Activated naive CD4-positive, alpha-beta T cell treated with anti-CD3 and anti-CD28 coated beads, Interleukin-2, amount 50 U/mL, for 24 hours (primary cell): ENCODE results near the gene SYT13.
"Not testable (repeated sequence)": the region's sequence is repeated elsewhere in the genome, so short reads cannot be mapped to it uniquely, and the experiment has no call there.

Experiments used
- H3K27ac Mint-ChIP-seq: one replicate; pipeline ENCODE4 v1.8.0; 2021; ENCODE audit warnings: mild to moderate bottlenecking, mixed read lengths
- H3K27me3 Mint-ChIP-seq: one replicate; pipeline ENCODE4 v1.8.0; 2021; ENCODE audit warnings: mixed read lengths
- H3K36me3 Mint-ChIP-seq: one replicate; pipeline ENCODE4 v1.8.0; 2021; ENCODE audit warnings: mixed read lengths
- H3K4me1 Mint-ChIP-seq: one replicate; pipeline ENCODE4 v1.8.0; 2021; ENCODE audit warnings: mixed read lengths
- H3K4me3 Mint-ChIP-seq: one replicate; pipeline ENCODE4 v1.8.0; 2021; ENCODE audit warnings: mild to moderate bottlenecking, mixed read lengths
- H3K9me3 Mint-ChIP-seq: one replicate; pipeline ENCODE4 v1.8.0; 2021; ENCODE audit warnings: mixed read lengths

The SYT13 gene

DNA sequence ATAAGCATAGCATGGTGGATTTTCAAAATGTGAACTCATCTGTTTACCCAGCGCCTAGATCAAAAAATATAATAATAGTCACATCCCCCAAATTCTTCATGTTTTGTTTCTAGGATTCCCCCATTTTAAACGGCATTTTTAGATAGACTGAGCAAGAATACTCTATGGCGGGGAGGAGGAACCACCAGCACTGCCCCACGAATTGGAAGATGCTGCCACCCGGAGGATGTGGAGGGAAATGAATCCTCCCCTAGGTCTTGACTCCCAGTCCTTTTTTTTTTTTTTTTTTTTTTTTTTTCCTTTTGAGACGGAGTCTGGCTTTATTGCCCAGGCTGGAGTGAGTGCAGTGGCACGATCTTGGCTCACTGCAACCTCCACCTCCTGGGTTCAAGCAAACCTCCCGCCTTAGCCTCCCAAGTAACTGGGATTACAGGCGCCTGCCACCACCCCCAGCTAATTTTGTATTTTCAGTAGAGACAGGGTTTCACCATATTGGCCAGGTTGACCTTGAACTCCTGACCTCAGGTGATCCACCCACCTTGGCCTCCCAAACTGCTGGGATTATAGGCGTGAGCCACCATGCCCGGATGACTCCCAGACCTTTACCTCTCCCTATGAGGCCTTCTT is 7.5 kb upstream of the SYT13 start:
- not testable (repeated sequence) for H3K4me1 Mint-ChIP-seq, H3K9me3 Mint-ChIP-seq, H3K27ac Mint-ChIP-seq, H3K4me3 Mint-ChIP-seq, H3K36me3 Mint-ChIP-seq
- peaks cover 35% of the 10 kb centered on the region for H3K27me3 Mint-ChIP-seq

GRCh38 chr11:45290586-45290985 is 4.4 kb upstream of the SYT13 start:
- no peak overlapping the region for H3K27ac Mint-ChIP-seq
- no peak overlapping the region for H3K4me3 Mint-ChIP-seq
- peaks cover 2% of the 10 kb centered on the region for H3K36me3 Mint-ChIP-seq
- H3K27me3 Mint-ChIP-seq, result peaks cover 49% of the 10 kb centered on the region
- H3K4me1 Mint-ChIP-seq, result peaks cover 4% of the 10 kb centered on the region
- H3K9me3 Mint-ChIP-seq, result no peaks in the 10 kb centered on the region

GRCh38 chr11:45289369-45289768 is 3.2 kb upstream of the SYT13 start:
- Mint-ChIP-seq H3K4me1 (peaks cover 4% of the 10 kb centered on the region), H3K4me3 (no peak overlapping the region), H3K36me3 (peaks cover 2% of the 10 kb centered on the region), H3K27ac (no peak overlapping the region), H3K27me3 (peaks cover 53% of the 10 kb centered on the region), H3K9me3 (no peaks in the 10 kb centered on the region)

GRCh38 chr11:45288339-45288738 is 2.2 kb upstream of the SYT13 start:
- Mint-ChIP-seq H3K36me3 (no peaks in the 10 kb centered on the region), H3K9me3 (no peaks in the 10 kb centered on the region), H3K27me3 (peaks cover 56% of the 10 kb centered on the region), H3K4me1 (no peaks in the 10 kb centered on the region), H3K27ac (no peak overlapping the region), H3K4me3 (no peak overlapping the region)

- Mint-ChIP-seq H3K27ac (no peak overlapping the region), H3K4me3 (no peak overlapping the region), H3K36me3 (no peaks in the 10 kb centered on the region), H3K27me3 (peaks cover 58% of the 10 kb centered on the region), H3K9me3 (no peaks in the 10 kb centered on the region), H3K4me1 (no peaks in the 10 kb centered on the region)
Observed at GRCh38 chr11:45287316-45287903, 1.3 kb upstream of the SYT13 start.

- Mint-ChIP-seq H3K4me3 (no peak overlapping the region), H3K27ac (no peak overlapping the region), H3K9me3 (no peaks in the 10 kb centered on the region), H3K4me1 (no peaks in the 10 kb centered on the region), H3K27me3 (peaks cover 46% of the 10 kb centered on the region), H3K36me3 (no peaks in the 10 kb centered on the region)
Observed at GRCh38 chr11:45285250-45285828, 802 bp downstream of the SYT13 start.

- no peaks in the 10 kb centered on the region for H3K36me3 Mint-ChIP-seq
- H3K27me3 Mint-ChIP-seq, result peaks cover 34% of the 10 kb centered on the region
- no peaks in the 10 kb centered on the region for H3K4me1 Mint-ChIP-seq
- H3K4me3 Mint-ChIP-seq, result no peak overlapping the region
- no peak overlapping the region for H3K27ac Mint-ChIP-seq
- no peaks in the 10 kb centered on the region for H3K9me3 Mint-ChIP-seq
Observed at GRCh38 chr11:45282081-45282480, 4.1 kb downstream of the SYT13 start.

DNA sequence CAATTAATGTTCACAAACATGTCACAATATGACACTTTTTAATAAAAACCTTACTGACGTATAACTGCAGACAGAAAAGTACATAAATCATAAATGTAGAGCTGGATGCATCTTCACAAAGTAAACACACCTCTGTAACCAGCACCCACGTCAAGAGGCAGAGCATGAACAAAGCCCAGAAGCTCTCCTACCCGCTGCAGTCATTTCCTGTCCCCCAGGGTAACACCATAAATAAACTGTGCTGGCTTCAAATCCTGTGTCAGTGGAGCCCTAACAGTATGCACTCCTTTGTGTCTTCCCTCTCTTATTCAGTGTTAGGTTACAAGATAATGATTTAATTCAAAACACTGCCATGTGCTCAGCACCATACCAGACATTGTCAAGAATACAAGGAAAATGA is 5.7 kb downstream of the SYT13 start:
- Mint-ChIP-seq H3K27ac (no peak overlapping the region), H3K36me3 (no peaks in the 10 kb centered on the region), H3K4me3 (no peak overlapping the region), H3K4me1 (no peaks in the 10 kb centered on the region), H3K9me3 (no peaks in the 10 kb centered on the region), H3K27me3 (peaks cover 26% of the 10 kb centered on the region)

- no peaks in the 10 kb centered on the region for H3K4me1 Mint-ChIP-seq
- H3K4me3 Mint-ChIP-seq, result no peak overlapping the region
- no peak overlapping the region for H3K27ac Mint-ChIP-seq
- peaks cover 25% of the 10 kb centered on the region for H3K27me3 Mint-ChIP-seq
- H3K36me3 Mint-ChIP-seq, result no peaks in the 10 kb centered on the region
- H3K9me3 Mint-ChIP-seq, result no peaks in the 10 kb centered on the region
Observed at GRCh38 chr11:45279645-45280044, 6.5 kb downstream of the SYT13 start.

GRCh38 chr11:45278714-45279113 is 7.4 kb downstream of the SYT13 start:
- Mint-ChIP-seq H3K4me1 (no peaks in the 10 kb centered on the region), H3K27me3 (peaks cover 19% of the 10 kb centered on the region), H3K36me3 (no peaks in the 10 kb centered on the region), H3K4me3 (no peak overlapping the region), H3K27ac (no peak overlapping the region), H3K9me3 (no peaks in the 10 kb centered on the region)

DNA sequence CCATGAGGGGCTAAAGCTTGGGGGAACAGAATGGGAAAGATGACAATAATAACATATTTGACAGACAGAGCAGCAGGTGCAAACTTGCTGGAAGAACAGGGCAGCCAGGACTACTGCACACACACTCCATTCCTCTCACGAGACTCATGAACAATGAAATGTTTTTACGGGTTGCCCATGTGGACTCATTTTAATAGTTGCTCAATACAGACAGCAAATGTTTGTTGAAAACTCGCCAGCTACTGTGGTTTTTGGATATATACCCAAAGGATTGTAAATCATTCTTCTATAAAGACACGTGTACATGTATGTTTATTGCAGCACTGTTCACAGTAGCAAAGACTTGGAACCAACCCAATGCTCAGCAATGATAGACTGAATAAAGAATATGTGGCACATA is 10.3 kb downstream of the SYT13 start:
- Mint-ChIP-seq H3K27ac (no peak overlapping the region), H3K36me3 (peaks cover 1% of the 10 kb centered on the region), H3K9me3 (no peaks in the 10 kb centered on the region), H3K4me1 (no peaks in the 10 kb centered on the region), H3K27me3 (peaks cover 24% of the 10 kb centered on the region), H3K4me3 (no peak overlapping the region)

DNA sequence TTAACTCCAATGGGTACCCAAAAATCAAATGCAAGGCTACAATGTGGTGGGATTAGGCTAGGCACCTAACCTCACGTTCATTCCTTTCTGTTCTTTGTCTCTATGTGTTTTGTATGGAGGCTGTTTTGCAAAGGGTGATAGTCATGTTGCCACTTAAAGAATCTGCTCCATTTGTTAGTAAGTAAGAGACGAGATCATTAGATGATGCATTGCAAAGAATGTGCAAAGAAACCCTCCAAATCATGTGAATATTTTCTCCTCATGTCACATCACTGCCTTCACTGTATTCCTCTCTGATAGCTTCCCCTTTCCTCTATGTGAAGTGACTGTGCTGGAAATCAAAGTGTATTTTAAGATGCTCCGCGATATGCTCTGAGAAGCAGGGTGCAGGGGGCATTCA is 11.9 kb downstream of the SYT13 start:
- H3K9me3 Mint-ChIP-seq, result no peaks in the 10 kb centered on the region
- H3K36me3 Mint-ChIP-seq, result peaks cover 1% of the 10 kb centered on the region
- peaks cover 21% of the 10 kb centered on the region for H3K27me3 Mint-ChIP-seq
- no peak overlapping the region for H3K4me3 Mint-ChIP-seq
- H3K4me1 Mint-ChIP-seq, result no peaks in the 10 kb centered on the region
- no peak overlapping the region for H3K27ac Mint-ChIP-seq

DNA sequence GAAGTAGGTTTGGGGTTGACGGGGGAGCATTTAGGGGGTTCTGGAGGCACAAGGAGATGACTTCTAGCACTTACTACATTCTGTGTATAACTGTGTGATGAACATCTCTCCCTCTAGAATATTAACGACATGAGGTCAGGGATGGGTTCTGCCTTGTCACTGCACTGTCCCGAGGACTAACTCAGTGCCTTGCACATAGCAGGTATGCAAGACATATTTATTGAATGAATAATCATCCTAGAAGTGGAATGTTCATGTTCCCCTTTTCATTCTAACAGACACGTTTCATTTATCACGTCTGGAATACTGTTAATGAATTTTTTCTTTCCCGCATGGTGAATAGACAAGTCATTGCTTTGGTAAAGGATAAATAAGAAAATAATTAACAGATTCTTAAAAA is 12.6 kb downstream of the SYT13 start:
- Mint-ChIP-seq H3K27ac (no peak overlapping the region), H3K36me3 (peaks cover 1% of the 10 kb centered on the region), H3K4me1 (no peaks in the 10 kb centered on the region), H3K9me3 (no peaks in the 10 kb centered on the region), H3K4me3 (no peak overlapping the region), H3K27me3 (peaks cover 26% of the 10 kb centered on the region)

DNA sequence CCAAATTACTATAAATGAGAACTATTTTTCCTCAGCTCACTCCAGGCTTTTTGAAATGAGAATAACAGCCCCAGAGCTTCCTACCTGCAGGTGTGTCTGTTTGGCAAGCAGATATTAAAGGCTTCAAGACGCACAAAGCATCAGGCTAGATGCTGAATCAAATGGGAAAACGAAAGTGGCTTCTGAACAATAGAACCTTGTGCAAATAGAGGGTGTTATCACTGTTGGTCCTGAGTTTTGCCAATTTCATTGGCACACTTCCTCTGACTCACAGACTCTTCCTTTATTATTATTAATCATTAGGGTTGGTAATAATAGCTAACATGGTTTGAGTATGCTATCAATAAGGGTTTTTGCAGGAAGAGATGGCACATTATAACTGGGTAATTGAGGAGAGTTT is 13.4 kb downstream of the SYT13 start:
- Mint-ChIP-seq H3K27ac (no peak overlapping the region), H3K4me3 (no peak overlapping the region), H3K4me1 (no peaks in the 10 kb centered on the region), H3K9me3 (no peaks in the 10 kb centered on the region), H3K36me3 (peaks cover 1% of the 10 kb centered on the region), H3K27me3 (peaks cover 28% of the 10 kb centered on the region)

- Mint-ChIP-seq H3K4me1 (no peaks in the 10 kb centered on the region), H3K27ac (no peak overlapping the region), H3K36me3 (peaks cover 1% of the 10 kb centered on the region), H3K27me3 (peaks cover 34% of the 10 kb centered on the region), H3K4me3 (no peak overlapping the region), H3K9me3 (no peaks in the 10 kb centered on the region)
Observed at GRCh38 chr11:45270946-45271716, 15.0 kb downstream of the SYT13 start.

- H3K4me3 Mint-ChIP-seq, result no peak overlapping the region
- peaks cover 1% of the 10 kb centered on the region for H3K36me3 Mint-ChIP-seq
- peaks cover 34% of the 10 kb centered on the region for H3K27me3 Mint-ChIP-seq
- no peak overlapping the region for H3K27ac Mint-ChIP-seq
- no peaks in the 10 kb centered on the region for H3K9me3 Mint-ChIP-seq
- no peaks in the 10 kb centered on the region for H3K4me1 Mint-ChIP-seq
Observed at GRCh38 chr11:45269678-45270077, 16.5 kb downstream of the SYT13 start.
